Frontal cortex (tissue), 4 donors: ENCODE results near the gene ZKSCAN7. TPM values are rescaled to one million over a fixed set of nuclear protein-coding genes. Genes with fewer than 3 reads are reported as not detected.
"Not testable (repeated sequence)": the region's sequence is repeated elsewhere in the genome, so short reads cannot be mapped to it uniquely, and the experiment has no call there.

Source experiments
- DNase-seq, 2 donors: peaks; one replicate each; pipeline ENCODE4 v3.0.0; 2012; ENCODE audit warnings: low spot score in 2 of 2
- FAIRE-seq: peaks from 2 replicates; lab custom pipeline; 2012; peaks lifted over from hg19 to GRCh38; lab: Jason Lieb, UNC
- total RNA-seq: library from RNA; depleted of rRNA; stranded (reverse); fragments of >200 nt; gene quantifications from one replicate; pipeline ENCODE4 v1.2.3, GENCODE V29; 2014
- donor health status: control.
- donor health status: control.
- donor health status: control.

The ZKSCAN7 gene
- total RNA-seq: 30.2 TPM

DNA sequence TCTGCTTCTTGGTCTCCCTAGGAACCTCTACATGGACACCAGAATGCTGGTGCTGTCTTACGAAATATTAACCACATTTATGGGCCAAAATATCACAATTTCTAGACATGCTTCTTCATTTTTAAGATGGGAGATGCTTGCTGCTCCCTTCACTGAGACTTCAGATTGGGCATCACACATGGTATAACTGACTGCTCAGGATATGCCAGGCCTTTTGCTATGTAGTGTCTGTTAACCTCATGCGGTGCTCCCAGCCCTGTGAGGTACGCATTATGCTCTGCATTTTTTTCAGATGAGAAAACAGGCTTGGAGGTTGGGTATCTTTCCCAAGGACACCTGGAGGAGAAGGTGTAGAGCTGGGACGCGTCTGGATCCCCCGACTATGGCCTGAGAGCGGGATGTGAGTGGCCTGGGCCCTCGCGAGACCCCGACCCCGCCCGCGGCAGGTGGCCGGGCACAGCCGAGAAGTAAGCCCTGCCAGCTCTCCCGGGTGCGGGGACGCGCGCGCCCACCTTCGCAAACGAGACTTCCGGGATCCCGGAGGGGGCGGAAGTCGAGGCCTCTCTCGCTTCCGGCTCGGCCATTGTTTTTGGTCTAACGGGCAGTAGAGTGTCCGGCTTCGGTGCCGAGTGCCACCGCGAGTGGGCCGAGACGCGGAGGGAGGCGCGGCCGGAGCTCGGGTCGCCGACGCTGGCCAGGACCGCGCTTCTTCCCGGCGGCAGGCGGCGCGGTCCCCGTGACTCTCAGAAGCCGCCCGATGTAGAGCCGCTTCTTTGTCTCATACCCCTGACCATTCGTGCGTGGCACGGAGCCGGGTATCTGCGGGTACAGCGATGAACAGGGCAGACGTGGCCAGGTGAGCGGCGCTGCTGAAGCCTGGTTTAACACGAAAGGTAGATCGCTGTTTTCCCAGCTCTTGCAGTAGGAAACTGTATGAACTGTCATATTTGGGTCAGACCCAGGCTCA lies at the start of gene ZKSCAN7:
Gene ZKSCAN7 (plus strand): TSS at position 568 of the 967 bp plus-strand sequence. CDS start 1,855 bp downstream, outside the sequence.
- no peak for FAIRE-seq
- peak; percentile 70 to 82 for DNase-seq

DNA sequence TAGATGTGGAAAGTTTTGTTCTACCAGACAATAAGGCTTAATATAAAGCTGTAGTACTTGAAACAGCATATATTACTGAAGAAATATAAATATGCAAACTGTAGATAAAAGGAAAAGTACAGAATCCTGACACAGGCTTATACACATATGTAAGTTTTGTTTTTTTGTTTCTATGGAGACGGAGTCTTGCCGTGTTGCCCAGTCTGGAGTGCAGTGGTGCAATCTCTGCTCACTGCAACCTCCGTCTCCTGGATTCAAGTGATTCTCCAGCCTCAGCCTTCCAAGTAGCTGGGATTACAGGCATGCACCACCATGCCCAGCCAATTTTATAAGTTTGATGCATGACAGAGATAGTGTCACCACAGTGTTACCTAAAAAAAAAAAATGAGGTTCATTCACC lies 48.4 kb upstream of the ZKSCAN7 start:
- FAIRE-seq (no peak), DNase-seq (no peak)

DNA sequence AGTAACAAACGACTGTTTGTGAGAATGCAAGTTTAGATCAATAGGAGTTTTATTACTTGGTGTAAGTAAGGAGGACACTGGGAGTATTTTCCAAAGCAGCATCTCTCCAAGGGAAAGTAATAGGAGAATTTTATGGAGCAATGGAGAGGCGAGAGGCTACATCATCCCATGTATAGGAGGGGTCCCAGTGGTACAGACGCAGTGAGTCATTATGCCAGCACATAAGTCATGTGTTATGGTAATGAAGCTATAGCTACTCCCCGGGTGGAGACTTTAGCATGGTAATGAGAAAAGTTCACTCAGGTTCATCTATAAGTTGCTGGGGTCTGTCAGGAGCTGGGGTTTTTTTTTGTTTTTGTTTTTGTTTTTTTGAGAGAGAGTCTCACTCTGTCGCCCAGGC lies 48.0 kb upstream of the ZKSCAN7 start:
- no peak for DNase-seq
- no peak for FAIRE-seq

DNA sequence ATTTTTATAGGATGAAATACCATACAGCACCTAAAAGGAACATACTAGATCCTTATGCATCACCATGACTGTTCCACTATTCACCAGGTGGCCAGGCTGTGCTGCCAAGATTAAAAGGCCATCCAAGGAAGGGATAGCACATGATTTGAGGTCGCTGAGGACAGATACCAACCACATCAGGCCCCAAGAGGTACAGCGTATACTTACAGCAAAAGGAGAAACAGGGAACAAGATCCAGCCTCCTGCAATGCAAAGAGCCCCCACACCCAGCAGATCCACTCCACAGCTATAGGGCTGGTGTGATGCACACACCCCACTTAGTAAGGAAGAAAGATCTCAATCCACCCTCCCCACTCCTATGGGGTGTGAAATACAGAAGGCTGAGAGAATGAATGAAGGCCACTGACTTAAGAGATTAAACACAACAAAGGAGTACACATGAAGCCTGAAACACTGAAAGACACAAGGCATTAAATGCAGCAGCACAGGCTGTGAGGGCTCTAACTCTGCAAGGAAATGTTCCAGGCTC lies 45.5 kb upstream of the ZKSCAN7 start:
- FAIRE-seq (no peak), DNase-seq (peak; percentile 18)

DNA sequence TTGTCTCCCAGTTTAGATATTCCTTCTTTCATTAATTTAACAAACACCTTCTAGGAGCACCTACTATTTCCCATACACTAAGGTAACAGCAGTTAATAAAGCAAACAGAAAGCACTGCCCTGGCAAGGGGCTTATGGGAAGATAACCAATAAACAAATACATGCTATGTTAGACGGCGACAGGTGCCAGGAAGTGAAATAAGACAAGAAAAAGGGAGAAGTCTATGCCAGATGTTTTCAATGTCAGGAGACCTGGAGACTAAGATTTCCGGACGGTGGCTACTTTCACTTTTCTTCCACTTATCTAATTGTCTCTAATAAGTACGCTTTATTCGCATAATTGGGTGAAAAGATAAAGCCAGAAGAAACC lies 45.0 kb upstream of the ZKSCAN7 start:
- FAIRE-seq (no peak), DNase-seq (no peak)

DNA sequence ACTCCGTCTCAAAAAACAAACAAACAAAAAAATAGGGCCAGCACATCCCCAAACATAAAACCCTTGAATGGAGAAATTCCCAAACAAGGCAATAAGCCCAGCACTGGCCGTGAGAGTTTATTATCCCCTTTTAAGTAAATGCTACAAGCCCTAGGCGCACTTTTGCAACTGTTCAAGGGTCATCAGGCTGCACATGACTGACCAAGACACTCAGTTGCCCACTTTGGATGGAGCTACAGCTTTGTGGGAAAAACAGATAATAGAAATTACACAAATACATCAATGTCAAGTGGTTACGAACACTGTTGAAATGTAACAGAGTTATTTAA lies 43.8 kb upstream of the ZKSCAN7 start:
- DNase-seq: peak in 1 of 2 donors; percentile 17
- no peak for FAIRE-seq

DNA sequence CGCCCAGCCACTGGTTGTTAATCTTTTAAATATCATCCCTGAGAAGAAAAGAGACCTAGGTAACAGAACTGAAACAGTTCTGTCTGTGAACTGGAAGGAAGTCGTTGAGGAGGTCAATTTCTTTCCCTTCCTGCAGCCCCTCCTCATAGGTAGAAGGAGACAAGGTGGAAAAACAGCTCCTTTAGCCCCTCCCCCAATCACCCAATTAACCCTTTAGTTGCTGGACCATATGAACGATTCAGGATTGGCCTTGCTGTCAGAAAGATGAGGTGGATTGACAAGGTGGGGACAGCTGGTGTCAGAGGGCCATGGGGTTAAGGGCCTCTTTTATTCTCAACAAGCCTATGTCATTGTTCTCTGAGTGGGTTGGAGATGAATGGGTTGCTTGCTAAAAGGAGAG lies 41.5 kb upstream of the ZKSCAN7 start:
- DNase-seq (no peak), FAIRE-seq (no peak)

DNA sequence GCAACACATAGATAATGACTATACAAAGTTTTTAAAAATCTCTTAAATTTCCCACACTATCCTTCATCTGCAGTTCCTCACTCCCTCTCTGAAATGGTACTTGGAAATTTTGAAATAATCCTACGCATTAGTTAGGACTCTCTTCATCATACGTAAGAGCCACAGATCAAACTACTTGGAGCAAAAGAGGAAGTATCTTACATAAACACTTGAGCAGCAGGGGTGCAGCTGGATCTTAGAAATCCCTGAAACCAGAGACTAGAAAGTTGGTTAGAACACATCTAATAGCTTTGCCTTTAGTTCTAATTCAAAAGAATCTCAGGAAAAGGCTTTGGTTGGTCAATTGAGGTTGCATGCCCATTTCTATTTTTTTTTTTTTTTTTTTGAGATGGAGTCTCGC lies 38.8 kb upstream of the ZKSCAN7 start:
- FAIRE-seq: no peak
- DNase-seq: no peak

DNA sequence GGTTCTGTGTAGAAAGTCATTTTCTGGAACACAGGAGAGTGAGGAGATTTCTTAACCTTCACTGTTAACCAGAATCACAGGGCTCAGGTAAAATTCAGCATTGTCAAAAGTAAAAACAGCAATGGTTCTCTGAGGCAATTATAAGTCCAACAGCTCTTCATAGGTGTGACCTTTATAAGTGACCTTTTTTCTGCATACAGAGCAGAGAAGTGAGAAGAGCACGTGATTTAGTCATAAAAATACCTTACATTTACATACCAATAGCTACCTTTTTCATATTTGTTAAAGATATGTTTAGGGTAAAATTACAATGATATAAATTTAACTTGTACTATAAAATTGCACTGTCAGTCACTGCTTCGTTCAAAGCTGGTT lies 36.2 kb upstream of the ZKSCAN7 start:
- no peak for DNase-seq
- no peak for FAIRE-seq

DNA sequence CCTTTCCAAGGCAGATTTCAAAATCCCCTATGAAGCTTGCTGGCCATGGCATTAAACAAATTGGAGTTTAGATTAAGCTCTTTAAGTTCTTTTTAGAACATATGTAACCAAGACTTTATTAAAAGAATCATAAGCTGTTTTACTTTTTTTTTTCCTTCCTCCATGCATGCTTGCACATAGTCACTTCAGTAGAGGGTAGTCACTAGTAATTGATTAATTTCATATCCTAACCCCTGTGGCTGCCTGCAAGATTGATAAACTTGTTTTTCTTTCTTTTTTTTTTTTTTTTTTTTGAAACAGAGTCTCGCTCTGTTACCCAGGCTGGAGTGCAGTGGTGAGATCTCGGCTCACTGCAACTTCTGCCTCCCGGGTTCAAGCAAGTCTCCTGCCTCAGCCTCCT lies 33.3 kb upstream of the ZKSCAN7 start:
- FAIRE-seq: no peak
- DNase-seq: no peak

DNA sequence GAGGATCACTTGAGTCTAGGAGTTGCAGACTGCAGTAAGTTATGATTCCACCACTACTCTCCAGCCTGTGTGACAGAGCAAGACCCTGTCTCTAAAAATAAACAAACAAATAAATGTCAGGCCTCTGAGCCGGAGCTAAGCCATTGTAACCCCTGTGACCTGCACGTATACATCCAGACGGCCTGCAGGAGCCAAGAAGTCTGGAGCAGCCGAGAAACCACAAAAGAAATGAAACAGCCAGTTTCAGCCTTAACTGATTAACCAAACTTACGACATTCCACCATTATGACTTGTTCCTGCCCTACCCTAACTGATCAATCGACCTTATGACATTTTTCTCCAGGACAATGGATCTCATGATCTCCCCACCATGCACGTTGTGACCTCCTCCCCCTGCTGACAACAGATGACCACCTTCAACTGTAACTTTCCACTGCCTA lies 32.5 kb upstream of the ZKSCAN7 start:
- FAIRE-seq: no peak
- DNase-seq: no peak

DNA sequence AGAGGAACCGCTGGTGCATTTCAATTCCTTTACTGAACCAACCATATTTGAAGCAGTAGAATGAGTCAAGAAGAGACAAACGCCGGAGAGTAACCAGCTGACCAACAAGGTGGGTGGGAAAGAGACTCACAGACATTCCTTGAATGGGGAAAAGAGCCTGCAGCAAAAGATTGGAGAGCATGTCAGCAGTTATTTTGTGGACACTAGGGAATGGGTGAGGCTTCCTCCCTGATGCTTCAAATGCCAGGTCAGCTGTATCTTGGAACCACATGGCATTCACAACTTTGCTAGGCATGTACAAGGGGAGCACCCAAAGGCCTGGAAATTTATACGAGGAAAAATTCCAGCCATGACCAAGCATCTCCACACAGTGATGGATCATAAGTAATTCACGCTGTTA lies 29.9 kb upstream of the ZKSCAN7 start:
- DNase-seq (no peak), FAIRE-seq (no peak)

DNA sequence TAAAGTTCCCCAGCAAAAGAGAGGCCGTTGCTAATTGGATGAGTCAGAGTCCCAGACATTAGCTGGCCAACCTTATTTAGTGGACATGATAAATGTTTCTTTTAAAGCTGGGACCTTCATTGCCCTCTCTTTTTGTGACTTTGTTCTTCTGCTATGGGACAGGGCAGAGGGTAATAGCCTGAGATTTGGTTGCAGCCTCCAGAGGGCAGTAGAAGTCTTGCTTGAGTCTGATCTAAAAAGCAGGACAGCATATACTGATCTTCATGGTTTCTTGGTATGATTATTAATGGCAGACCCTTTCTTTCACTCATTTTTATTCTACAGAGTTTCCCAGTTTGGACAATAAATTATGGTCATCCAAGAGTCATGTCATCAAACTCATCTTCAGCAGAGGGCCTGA lies 25.1 kb upstream of the ZKSCAN7 start:
- no peak for DNase-seq
- no peak for FAIRE-seq

DNA sequence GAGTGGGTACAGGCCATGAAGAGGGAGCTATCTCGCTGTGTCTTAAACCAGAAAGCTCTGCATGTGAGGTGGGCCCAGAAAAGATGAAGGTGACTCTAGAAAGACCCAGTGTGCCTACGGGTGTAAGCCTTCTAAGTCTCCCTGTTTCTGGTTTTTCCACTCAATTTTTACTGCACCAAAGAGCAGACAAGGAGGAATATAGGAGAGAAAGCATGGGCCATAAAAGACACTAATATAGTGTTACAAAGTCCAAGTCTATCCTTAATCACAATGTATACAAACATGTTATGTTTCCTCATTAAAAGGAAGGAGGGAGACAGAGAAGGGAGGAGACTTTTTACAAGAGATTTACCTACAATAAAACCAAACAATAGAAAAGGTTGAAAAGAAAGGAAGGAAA lies 24.1 kb upstream of the ZKSCAN7 start:
- DNase-seq (no peak), FAIRE-seq (no peak)

DNA sequence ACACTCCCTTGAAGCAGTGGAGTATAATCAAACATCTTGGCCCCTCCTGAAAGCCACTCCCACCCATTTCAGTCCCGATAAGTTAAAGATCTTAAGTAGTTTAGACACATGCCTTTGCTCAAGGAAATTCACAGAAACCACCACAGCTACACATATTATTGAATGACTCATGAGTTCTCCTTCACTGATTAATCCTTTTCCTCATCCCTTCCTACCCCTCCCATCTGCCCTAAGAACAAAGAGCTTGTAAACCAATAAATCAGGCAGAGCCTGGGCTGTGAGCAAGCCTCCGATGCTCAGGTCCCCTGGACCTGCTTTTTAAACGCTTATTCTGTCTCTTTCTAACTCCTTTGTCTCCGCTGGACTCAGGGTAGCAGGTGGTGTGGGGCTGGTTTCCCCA lies 20.3 kb upstream of the ZKSCAN7 start:
- FAIRE-seq, DNase-seq: not testable (repeated sequence)

DNA sequence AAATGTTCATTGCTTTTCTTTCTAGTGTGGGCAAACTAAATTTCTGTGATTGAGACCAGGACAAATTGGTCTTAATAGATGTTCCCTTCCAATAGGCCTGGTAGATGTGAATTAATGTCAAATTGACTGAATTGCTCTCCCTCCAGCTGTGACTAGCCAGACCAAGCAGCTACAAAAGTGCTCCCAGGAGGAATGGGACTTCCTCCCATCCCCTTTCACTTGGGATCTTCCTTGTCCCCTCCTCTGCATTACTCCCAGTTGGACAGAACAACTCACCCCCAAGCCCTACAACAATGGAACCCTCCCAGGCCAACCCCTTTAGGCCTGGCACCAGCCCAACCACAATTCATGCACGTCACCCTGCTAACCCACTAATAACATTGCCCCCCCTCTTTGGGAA lies 19.6 kb upstream of the ZKSCAN7 start:
- no peak for FAIRE-seq
- no peak for DNase-seq

DNA sequence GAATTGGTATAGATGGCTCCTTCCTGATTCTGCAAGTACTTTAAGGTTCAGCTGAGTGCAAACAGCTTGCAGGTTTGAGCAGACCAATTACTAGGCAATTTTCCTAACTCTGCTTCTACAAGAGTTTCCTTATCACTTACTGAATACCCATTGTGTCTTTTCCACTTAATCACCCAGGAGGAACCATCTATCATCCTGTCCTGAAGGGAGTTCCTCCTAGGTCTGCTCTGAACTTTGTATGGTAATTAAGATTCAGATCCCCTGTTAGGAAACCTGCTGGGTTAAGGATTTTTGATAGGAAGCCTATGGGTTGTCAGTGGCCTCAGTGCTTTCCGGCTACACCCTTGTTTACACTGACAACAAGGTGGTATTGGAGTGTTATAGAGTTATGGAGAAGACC lies 10.2 kb upstream of the ZKSCAN7 start:
- FAIRE-seq, DNase-seq: not testable (repeated sequence)

DNA sequence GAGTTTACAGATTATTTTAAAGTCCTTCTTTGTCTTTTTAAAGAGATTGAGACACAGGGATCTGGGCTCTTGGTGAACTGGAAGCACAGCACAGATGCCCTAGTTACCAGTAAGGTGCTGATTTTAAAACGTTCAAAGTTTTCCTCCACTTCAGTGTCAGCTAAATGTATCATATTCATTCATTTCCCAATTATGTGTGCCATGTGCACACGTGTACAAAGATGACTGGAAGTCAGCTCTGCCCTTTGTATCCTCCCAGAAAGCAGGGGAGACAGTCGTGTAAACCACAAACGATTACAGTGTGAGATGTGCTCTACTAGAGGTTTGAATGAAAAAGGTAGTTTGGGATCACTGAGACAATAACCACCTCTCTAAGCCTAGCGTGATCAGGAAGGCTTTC lies 730 bp downstream of the ZKSCAN7 start:
- DNase-seq (peak in 1 of 2 donors; percentile 12), FAIRE-seq (no peak)

DNA sequence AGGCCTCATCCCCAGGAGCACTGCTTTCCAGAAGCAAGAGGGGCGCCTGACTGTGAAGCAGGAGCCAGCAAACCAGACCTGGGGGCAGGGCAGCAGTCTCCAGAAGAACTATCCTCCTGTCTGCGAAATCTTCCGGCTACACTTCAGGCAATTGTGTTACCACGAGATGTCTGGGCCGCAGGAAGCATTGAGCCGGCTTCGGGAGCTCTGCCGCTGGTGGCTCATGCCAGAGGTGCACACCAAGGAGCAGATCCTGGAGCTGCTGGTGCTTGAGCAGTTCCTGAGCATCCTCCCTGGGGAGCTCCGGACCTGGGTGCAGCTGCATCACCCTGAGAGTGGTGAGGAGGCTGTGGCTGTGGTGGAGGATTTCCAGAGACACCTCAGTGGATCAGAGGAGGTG lies 2.1 kb downstream of the ZKSCAN7 start:
- no peak for FAIRE-seq

DNA sequence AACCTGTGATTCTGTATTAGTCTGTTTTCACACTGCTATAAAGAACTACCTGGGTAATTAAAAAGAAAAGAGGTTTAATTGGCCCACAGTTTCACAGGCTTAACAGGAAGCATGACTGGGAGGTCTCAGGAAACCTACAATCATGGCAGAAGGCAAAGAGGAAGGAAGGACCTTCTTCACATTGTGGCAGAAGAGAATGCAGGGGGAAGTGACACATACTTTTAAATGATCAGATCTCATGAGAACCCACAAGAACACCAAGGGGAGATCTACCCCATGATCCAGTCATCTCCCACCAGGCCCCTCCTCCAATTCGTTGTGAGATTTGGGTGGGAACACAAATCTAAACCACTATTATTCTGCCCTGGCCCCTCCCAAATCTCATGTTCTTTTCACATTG lies 6.1 kb downstream of the ZKSCAN7 start:
- no peak for FAIRE-seq
- no peak for DNase-seq

More for the DNA sequence above, 2.1 kb downstream of the ZKSCAN7 start:
- DNase-seq: no peak

DNA sequence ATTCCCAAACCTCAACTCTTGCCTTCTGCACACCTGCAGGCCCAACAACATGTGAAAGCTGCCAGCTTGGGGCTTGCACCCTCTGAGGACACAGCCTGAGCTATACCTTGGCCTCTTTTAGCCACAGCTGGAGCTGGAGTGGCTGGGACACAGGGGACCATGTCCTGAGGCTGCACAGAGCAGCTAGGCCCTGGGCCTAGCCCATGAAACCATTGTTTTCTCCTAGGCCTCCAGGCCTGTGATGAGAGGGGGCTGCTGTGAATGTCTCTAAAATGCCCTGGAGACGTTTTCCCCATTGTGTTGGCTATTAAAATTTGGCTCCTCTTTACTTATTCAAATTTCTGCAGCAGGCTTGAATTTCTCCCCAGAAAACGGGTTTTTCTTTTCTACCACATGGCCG lies 7.2 kb downstream of the ZKSCAN7 start:
- FAIRE-seq (no peak), DNase-seq (no peak)

DNA sequence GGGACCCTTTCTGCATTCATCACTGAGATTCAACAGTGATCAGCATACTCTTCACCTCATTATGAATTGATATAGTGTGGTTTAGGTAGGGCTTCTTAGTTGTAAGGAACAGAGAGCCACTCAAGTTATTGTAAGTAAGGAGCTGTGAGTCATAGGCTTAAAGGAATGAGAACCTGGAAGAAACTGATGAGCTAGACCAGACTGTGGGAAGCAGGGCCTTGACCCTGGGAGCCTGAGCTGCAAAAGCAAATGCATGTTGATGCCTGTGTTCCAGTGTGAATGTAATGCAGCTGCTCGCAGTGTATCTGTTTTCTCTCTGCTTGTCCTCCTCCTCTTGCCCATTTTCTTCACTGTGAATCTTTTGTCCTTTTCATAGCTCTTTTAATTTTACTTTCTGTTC lies 13.6 kb downstream of the ZKSCAN7 start:
- FAIRE-seq (no peak), DNase-seq (no peak)
